ENCODE data around the gene ZNF536.

- TF ChIP-seq CTCF (IDR thresholded peaks at IDR 0.05) (no peak), POLR2A (IDR thresholded peaks at IDR 0.05) (no peak)
These were observed 37.3 kb upstream of the ZNF536 start for GRCh38 chr19:30334841-30335240.
